Measurements from ENCODE around the gene DCC.
"Not testable (repeated sequence)": the region's sequence is repeated elsewhere in the genome, so short reads cannot be mapped to it uniquely, and the experiment has no call there.

DCC gene

GRCh38 chr18:53441761-53442414, 1101.9 kb downstream of the DCC start:
- DNase-seq = no peak
- in situ Hi-C loops (cut with HindIII; ENCODE audit: low pct_ligation_motif_present, low pct_unique_long_range_greater_than_20kb, low sequenced_read_pairs) = no loop called here

- in situ Hi-C loops (cut with HindIII; ENCODE audit: low pct_ligation_motif_present, low pct_unique_long_range_greater_than_20kb, low sequenced_read_pairs) = no loop called here
- DNase-seq = no peak
These were observed 1102.4 kb downstream of the DCC start for GRCh38 chr18:53442415-53442783.

DNA sequence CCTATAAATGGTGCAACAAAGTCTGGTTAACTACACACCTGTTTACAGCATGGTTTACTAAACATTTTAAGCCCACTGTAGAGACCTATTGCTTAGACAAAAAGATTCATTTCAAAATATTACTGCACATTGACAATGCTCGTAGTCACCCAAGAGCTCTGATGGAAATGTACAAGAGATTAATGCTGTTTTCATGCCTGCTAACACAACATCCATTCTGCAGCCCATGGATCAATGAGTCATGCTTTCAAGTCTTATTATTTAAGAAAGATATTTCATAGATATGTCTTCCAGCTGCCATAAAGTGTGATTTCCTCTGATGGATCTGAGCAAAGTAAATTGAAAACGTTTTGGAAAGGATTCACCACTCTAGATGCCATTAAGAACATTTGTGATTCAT, 1103.3 kb downstream of the DCC start:
- DNase-seq = no peak
- in situ Hi-C loops (cut with HindIII; ENCODE audit: low pct_ligation_motif_present, low pct_unique_long_range_greater_than_20kb, low sequenced_read_pairs) = no loop called here

- in situ Hi-C loops (cut with HindIII; ENCODE audit: low pct_ligation_motif_present, low pct_unique_long_range_greater_than_20kb, low sequenced_read_pairs) = no loop called here
- no peak for DNase-seq
These were observed 1103.8 kb downstream of the DCC start for GRCh38 chr18:53443831-53444230.

DNA sequence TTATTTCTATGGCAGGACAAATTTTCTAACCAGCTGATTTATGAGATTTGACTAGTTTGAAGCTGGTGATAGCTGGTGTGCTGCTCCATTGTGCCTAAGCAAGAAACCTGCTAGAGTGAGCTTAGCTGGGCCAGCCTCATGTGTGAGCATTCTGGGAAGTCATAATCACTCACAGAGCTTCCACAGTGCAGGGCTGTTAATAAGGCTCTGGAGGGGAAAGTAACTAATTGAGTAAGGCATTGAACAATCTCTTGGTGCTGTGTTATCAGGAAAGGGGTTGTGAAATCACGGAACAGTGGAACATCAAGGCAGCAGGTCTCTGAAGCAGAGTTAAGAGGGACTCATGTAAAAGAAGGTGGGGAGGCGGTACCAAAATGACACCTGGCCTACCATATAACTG, 1111.9 kb downstream of the DCC start:
- in situ Hi-C loops (cut with HindIII; ENCODE audit: low pct_ligation_motif_present, low pct_unique_long_range_greater_than_20kb, low sequenced_read_pairs) = no loop called here

DNA sequence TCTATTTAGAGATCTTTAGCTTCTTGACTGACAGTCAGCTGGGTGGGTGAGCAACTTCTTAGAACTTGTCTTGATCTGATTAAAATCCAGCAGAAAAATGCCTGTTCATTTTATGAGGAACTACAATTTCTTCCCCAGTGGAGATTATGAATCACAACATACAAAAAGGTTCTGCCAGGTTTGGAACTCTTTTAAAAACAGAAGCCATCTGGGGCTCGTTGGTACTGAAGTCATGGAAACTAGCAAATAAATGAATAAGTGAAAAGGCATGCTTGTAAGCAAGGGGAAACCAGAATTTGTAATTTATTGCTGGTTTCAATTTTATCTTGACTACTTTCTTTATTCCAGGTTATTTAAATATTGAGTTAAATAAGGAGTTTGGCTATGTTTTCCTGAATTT, 1117.1 kb downstream of the DCC start:
- DNase-seq = no peak
- in situ Hi-C loops (cut with HindIII; ENCODE audit: low pct_ligation_motif_present, low pct_unique_long_range_greater_than_20kb, low sequenced_read_pairs) = no loop called here

More for the DNA sequence above, 1111.9 kb downstream of the DCC start:
- no peak for DNase-seq

- DNase-seq = no peak
- in situ Hi-C loops (cut with HindIII; ENCODE audit: low pct_ligation_motif_present, low pct_unique_long_range_greater_than_20kb, low sequenced_read_pairs) = no loop called here
These were observed 1118.3 kb downstream of the DCC start for GRCh38 chr18:53458268-53458667.

- in situ Hi-C loops (cut with HindIII; ENCODE audit: low pct_ligation_motif_present, low pct_unique_long_range_greater_than_20kb, low sequenced_read_pairs) = no loop called here
- no peak for DNase-seq
These were observed 1119.1 kb downstream of the DCC start for GRCh38 chr18:53458944-53459580.

DNA sequence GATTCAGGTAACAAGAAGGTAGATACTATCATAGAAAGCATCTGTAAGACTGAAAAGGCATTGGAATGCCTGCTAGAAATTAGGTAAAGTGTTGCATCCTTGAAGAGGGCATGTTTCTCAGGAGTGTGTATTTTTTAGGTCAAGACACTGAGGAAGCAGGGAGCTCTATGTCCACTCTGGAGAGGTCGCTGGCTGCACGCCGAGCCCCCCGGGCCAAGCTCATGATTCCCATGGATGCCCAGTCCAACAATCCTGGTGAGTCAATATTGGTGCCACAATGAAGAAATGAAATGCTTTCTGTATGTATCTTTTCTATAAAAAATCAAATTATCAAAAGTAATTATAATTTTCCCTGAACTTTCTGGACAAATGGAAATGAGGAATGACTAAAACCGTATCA, 1127.8 kb downstream of the DCC start:
- DNase-seq = no peak
- in situ Hi-C loops (cut with HindIII; ENCODE audit: low pct_ligation_motif_present, low pct_unique_long_range_greater_than_20kb, low sequenced_read_pairs) = no loop called here

GRCh38 chr18:53468173-53468572, 1128.2 kb downstream of the DCC start:
- in situ Hi-C loops (cut with HindIII; ENCODE audit: low pct_ligation_motif_present, low pct_unique_long_range_greater_than_20kb, low sequenced_read_pairs); DNase-seq: not testable (repeated sequence)

GRCh38 chr18:53472546-53472945, 1132.5 kb downstream of the DCC start:
- no peak for DNase-seq
- in situ Hi-C loops (cut with HindIII; ENCODE audit: low pct_ligation_motif_present, low pct_unique_long_range_greater_than_20kb, low sequenced_read_pairs) = no loop called here

GRCh38 chr18:53478155-53478554, 1138.2 kb downstream of the DCC start:
- in situ Hi-C loops (cut with HindIII; ENCODE audit: low pct_ligation_motif_present, low pct_unique_long_range_greater_than_20kb, low sequenced_read_pairs) = no loop called here
- DNase-seq = no peak

GRCh38 chr18:53486296-53486695, 1146.3 kb downstream of the DCC start:
- in situ Hi-C loops (cut with HindIII; ENCODE audit: low pct_ligation_motif_present, low pct_unique_long_range_greater_than_20kb, low sequenced_read_pairs) = no loop called here
- DNase-seq = no peak

GRCh38 chr18:53489266-53489665, 1149.3 kb downstream of the DCC start:
- in situ Hi-C loops (cut with HindIII; ENCODE audit: low pct_ligation_motif_present, low pct_unique_long_range_greater_than_20kb, low sequenced_read_pairs) = no loop called here
- DNase-seq = no peak

GRCh38 chr18:53490019-53490418, 1150.0 kb downstream of the DCC start:
- in situ Hi-C loops (cut with HindIII; ENCODE audit: low pct_ligation_motif_present, low pct_unique_long_range_greater_than_20kb, low sequenced_read_pairs) = no loop called here
- no peak for DNase-seq

GRCh38 chr18:53496028-53496427, 1156.0 kb downstream of the DCC start:
- in situ Hi-C loops (cut with HindIII; ENCODE audit: low pct_ligation_motif_present, low pct_unique_long_range_greater_than_20kb, low sequenced_read_pairs) = no loop called here
- no peak for DNase-seq

DNA sequence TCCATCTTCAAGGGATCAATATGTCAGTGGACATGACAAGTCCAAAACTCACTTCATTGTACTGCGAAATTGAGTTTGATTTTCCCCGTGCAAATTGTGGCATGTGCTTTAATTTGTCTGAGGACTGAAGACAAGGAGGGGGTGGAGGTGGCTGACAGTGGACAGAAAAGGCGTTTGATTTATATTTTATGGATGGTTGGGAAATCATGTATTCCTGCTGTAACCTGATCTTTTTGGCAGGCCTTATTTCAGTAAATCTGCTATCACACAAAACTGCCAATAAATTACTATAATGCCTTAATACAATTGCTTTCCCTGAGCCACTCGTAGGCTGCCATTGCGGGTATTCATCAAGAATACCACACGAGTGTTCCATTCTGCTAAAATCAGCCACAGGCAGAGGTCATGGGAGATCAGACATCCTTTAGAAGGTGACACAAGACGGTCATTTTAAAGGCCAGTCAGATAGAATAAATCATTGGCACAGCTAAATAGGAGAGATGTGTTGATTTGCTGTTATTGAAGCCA, 1164.0 kb downstream of the DCC start:
- in situ Hi-C loops (cut with HindIII; ENCODE audit: low pct_ligation_motif_present, low pct_unique_long_range_greater_than_20kb, low sequenced_read_pairs) = no loop called here
- no peak for DNase-seq

- DNase-seq = no peak
These were observed 1168.5 kb downstream of the DCC start for GRCh38 chr18:53508529-53508928.

GRCh38 chr18:53509886-53510285, 1169.9 kb downstream of the DCC start:
- DNase-seq = no peak
- in situ Hi-C loops (cut with HindIII; ENCODE audit: low pct_ligation_motif_present, low pct_unique_long_range_greater_than_20kb, low sequenced_read_pairs) = no loop called here

More at GRCh38 chr18:53508529-53508928, 1168.5 kb downstream of the DCC start:
- in situ Hi-C loops (cut with HindIII; ENCODE audit: low pct_ligation_motif_present, low pct_unique_long_range_greater_than_20kb, low sequenced_read_pairs) = no loop called here

DNA sequence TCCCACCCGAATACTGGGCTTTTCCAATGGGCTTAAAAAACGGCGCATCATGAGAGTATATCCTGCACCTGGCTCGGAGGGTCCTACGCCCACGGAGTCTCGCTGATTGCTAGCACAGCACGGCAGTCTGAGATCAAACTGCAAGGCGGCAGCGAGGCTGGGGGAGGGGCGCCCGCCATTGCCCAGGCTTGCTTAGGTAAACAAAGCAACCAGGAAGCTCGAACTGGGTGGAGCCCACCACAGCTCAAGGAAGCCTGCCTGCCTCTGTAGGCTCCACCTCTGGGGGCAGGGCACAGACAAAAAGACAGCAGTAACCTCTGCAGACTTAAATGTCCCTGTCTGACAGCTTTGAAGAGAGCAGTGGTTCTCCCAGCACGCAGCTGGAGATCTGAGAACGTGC, 1171.7 kb downstream of the DCC start:
- in situ Hi-C loops (cut with HindIII; ENCODE audit: low pct_ligation_motif_present, low pct_unique_long_range_greater_than_20kb, low sequenced_read_pairs); DNase-seq: not testable (repeated sequence)

Measured in ACHN (cell line).